Esophagus muscularis mucosa (tissue), 4 donors: ENCODE results near the gene KISS1.

Experiments used
- EP300 ChIP-seq: sonication (generic); formaldehyde crosslinking; IDR thresholded peaks from one replicate; pipeline ENCODE4 v1.6.1; 2017; ENCODE audit warnings: antibody characterized with exemption
- POLR2A ChIP-seq: fragments of 450-650 bp; IDR thresholded peaks from one replicate; pipeline ENCODE4 v1.6.1; 2017; ENCODE audit warnings: antibody characterized with exemption, moderate library complexity, mild to moderate bottlenecking, low read depth
- POLR2AphosphoS5 ChIP-seq, 2 donors: sonication (generic); formaldehyde crosslinking; IDR thresholded peaks; one replicate each; pipeline ENCODE4 v1.6.1; 2017; ENCODE audit warnings: antibody characterized with exemption in 2 of 2
- TF ChIP-seq, protein P1 (sequence below), 3 experiments: fragments of 200-600 bp in 2 of 3; fragments of 450-650 bp in 1 of 3; sonication (generic) in 2 of 3; IDR thresholded peaks; one replicate each; pipeline ENCODE4 v1.5.1; 2017 to 2019; ENCODE audit warnings: antibody characterized with exemption in 3 of 3, mild to moderate bottlenecking in 2 of 3, moderate library complexity in 1 of 3

DNA sequence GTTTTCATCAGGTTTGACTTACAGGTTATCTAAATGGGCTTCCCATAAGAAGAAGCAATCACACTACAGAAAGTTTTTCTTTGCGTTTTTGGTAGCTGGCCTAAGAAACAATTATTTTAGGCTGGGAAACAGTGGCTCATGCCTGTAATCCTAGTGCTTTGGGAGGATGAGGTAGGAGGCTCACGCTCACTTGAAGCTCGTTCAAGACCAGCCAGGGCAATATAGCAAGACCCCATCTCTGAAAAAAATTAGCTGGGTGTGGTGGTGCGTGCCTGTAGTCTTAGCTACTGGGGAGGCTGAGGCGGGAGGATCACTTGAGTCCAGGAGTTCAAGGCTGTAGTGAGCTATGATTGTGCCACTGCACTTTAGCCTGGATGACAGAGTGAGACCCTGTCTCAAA, 28.6 kb downstream of the KISS1 start:
- TF ChIP-seq, protein P1, sequence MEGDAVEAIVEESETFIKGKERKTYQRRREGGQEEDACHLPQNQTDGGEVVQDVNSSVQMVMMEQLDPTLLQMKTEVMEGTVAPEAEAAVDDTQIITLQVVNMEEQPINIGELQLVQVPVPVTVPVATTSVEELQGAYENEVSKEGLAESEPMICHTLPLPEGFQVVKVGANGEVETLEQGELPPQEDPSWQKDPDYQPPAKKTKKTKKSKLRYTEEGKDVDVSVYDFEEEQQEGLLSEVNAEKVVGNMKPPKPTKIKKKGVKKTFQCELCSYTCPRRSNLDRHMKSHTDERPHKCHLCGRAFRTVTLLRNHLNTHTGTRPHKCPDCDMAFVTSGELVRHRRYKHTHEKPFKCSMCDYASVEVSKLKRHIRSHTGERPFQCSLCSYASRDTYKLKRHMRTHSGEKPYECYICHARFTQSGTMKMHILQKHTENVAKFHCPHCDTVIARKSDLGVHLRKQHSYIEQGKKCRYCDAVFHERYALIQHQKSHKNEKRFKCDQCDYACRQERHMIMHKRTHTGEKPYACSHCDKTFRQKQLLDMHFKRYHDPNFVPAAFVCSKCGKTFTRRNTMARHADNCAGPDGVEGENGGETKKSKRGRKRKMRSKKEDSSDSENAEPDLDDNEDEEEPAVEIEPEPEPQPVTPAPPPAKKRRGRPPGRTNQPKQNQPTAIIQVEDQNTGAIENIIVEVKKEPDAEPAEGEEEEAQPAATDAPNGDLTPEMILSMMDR (IDR thresholded peaks at IDR 0.05), result no peak
- TF ChIP-seq EP300 (no peak), POLR2AphosphoS5 (IDR thresholded peaks at IDR 0.05) (no peak), POLR2A (no peak)
